Measurements from ENCODE around the gene GJB4.

Gene GJB4

GRCh38 chr1:34778381-34778780 lies 18.8 kb downstream of the GJB4 start:
- TF ChIP-seq, protein P1, sequence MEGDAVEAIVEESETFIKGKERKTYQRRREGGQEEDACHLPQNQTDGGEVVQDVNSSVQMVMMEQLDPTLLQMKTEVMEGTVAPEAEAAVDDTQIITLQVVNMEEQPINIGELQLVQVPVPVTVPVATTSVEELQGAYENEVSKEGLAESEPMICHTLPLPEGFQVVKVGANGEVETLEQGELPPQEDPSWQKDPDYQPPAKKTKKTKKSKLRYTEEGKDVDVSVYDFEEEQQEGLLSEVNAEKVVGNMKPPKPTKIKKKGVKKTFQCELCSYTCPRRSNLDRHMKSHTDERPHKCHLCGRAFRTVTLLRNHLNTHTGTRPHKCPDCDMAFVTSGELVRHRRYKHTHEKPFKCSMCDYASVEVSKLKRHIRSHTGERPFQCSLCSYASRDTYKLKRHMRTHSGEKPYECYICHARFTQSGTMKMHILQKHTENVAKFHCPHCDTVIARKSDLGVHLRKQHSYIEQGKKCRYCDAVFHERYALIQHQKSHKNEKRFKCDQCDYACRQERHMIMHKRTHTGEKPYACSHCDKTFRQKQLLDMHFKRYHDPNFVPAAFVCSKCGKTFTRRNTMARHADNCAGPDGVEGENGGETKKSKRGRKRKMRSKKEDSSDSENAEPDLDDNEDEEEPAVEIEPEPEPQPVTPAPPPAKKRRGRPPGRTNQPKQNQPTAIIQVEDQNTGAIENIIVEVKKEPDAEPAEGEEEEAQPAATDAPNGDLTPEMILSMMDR (IDR thresholded peaks at IDR 0.05; ENCODE audit: low read depth, low read length, poor library complexity, severe bottlenecking): no peak
- H4K20me1 ChIP-seq (ENCODE audit: control insufficient read depth, insufficient read depth, low read depth, low read length): no peaks in the 10 kb centered on the region
- H3F3A ChIP-seq (ENCODE audit: control insufficient read depth, insufficient read depth): no peaks in the 10 kb centered on the region
- no peaks in the 10 kb centered on the region for H3K9me2 ChIP-seq (replicated peaks; ENCODE audit: control insufficient read depth, low read length)
- no peak overlapping the region for H3K4me2 ChIP-seq (ENCODE audit: low read length)
- no peak overlapping the region for H3K4me3 ChIP-seq (ENCODE audit: low read length)
- peaks cover 2% of the 10 kb centered on the region; the same call in 1 of the 2 replicates for H3K27me3 ChIP-seq (ENCODE audit: control insufficient read depth, low read length)
- no peaks in the 10 kb centered on the region for H3K9me3 ChIP-seq (ENCODE audit: control insufficient read depth, insufficient read depth, low read length)
- H3K27ac ChIP-seq (ENCODE audit: low read depth, low read length): no peak overlapping the region
- no peaks in the 10 kb centered on the region for H3K79me2 ChIP-seq (ENCODE audit: control insufficient read depth, low read length)
- H3K4me1 ChIP-seq (ENCODE audit: control insufficient read depth, low read length): no peaks in the 10 kb centered on the region
- H3K36me3 ChIP-seq (ENCODE audit: control insufficient read depth, low read length): no peaks in the 10 kb centered on the region

GRCh38 chr1:34779005-34779404 lies 19.5 kb downstream of the GJB4 start:
- Histone ChIP-seq H3K79me2 (ENCODE audit: control insufficient read depth, low read length) (no peaks in the 10 kb centered on the region), H3K27ac (ENCODE audit: low read depth, low read length) (no peak overlapping the region), H3K4me1 (ENCODE audit: control insufficient read depth, low read length) (no peaks in the 10 kb centered on the region), H3K36me3 (ENCODE audit: control insufficient read depth, low read length) (no peaks in the 10 kb centered on the region), H3K9me3 (ENCODE audit: control insufficient read depth, insufficient read depth, low read length) (no peaks in the 10 kb centered on the region), H3K4me2 (ENCODE audit: low read length) (no peak overlapping the region), H3K27me3 (ENCODE audit: control insufficient read depth, low read length) (peaks cover 2% of the 10 kb centered on the region; the same call in 1 of the 2 replicates), H3K4me3 (ENCODE audit: low read length) (no peak overlapping the region), H4K20me1 (ENCODE audit: control insufficient read depth, insufficient read depth, low read depth, low read length) (no peaks in the 10 kb centered on the region), H3K9me2 (replicated peaks; ENCODE audit: control insufficient read depth, low read length) (no peaks in the 10 kb centered on the region), H3F3A (ENCODE audit: control insufficient read depth, insufficient read depth) (no peaks in the 10 kb centered on the region)
- TF ChIP-seq, protein P1 (IDR thresholded peaks at IDR 0.05; ENCODE audit: low read depth, low read length, poor library complexity, severe bottlenecking): no peak
- TF ChIP-seq EZH2phosphoT487 (IDR thresholded peaks at IDR 0.05; ENCODE audit: borderline replicate concordance, low read length): no peak

GRCh38 chr1:34779526-34779925 lies 20.0 kb downstream of the GJB4 start:
- H3K79me2 ChIP-seq (ENCODE audit: control insufficient read depth, low read length): no peaks in the 10 kb centered on the region
- no peaks in the 10 kb centered on the region for H3K9me3 ChIP-seq (ENCODE audit: control insufficient read depth, insufficient read depth, low read length)
- no peaks in the 10 kb centered on the region for H3K9me2 ChIP-seq (replicated peaks; ENCODE audit: control insufficient read depth, low read length)
- no peaks in the 10 kb centered on the region for H3K4me1 ChIP-seq (ENCODE audit: control insufficient read depth, low read length)
- H3K4me2 ChIP-seq (ENCODE audit: low read length): no peak overlapping the region
- no peaks in the 10 kb centered on the region for H3F3A ChIP-seq (ENCODE audit: control insufficient read depth, insufficient read depth)
- H3K27me3 ChIP-seq (ENCODE audit: control insufficient read depth, low read length): peaks cover 2% of the 10 kb centered on the region; the same call in 1 of the 2 replicates
- no peak for TF ChIP-seq EZH2phosphoT487 (IDR thresholded peaks at IDR 0.05; ENCODE audit: borderline replicate concordance, low read length)
- TF ChIP-seq, protein P1 (IDR thresholded peaks at IDR 0.05; ENCODE audit: low read depth, low read length, poor library complexity, severe bottlenecking): no peak
- no peaks in the 10 kb centered on the region for H3K36me3 ChIP-seq (ENCODE audit: control insufficient read depth, low read length)
- H4K20me1 ChIP-seq (ENCODE audit: control insufficient read depth, insufficient read depth, low read depth, low read length): no peaks in the 10 kb centered on the region
- H3K4me3 ChIP-seq (ENCODE audit: low read length): no peak overlapping the region
- H3K27ac ChIP-seq (ENCODE audit: low read depth, low read length): no peak overlapping the region

- Histone ChIP-seq H3K27ac (ENCODE audit: low read depth, low read length) (no peak overlapping the region), H3K4me3 (ENCODE audit: low read length) (no peak overlapping the region), H4K20me1 (ENCODE audit: control insufficient read depth, insufficient read depth, low read depth, low read length) (no peaks in the 10 kb centered on the region), H3K4me2 (ENCODE audit: low read length) (no peak overlapping the region), H3K79me2 (ENCODE audit: control insufficient read depth, low read length) (no peaks in the 10 kb centered on the region), H3K9me2 (replicated peaks; ENCODE audit: control insufficient read depth, low read length) (no peaks in the 10 kb centered on the region), H3K4me1 (ENCODE audit: control insufficient read depth, low read length) (no peaks in the 10 kb centered on the region), H3K27me3 (ENCODE audit: control insufficient read depth, low read length) (peaks cover 2% of the 10 kb centered on the region; the same call in 1 of the 2 replicates), H3K36me3 (ENCODE audit: control insufficient read depth, low read length) (no peaks in the 10 kb centered on the region), H3K9me3 (ENCODE audit: control insufficient read depth, insufficient read depth, low read length) (no peaks in the 10 kb centered on the region), H3F3A (ENCODE audit: control insufficient read depth, insufficient read depth) (no peaks in the 10 kb centered on the region)
- TF ChIP-seq, protein P1 (IDR thresholded peaks at IDR 0.05; ENCODE audit: low read depth, low read length, poor library complexity, severe bottlenecking): no peak
- TF ChIP-seq EZH2phosphoT487 (IDR thresholded peaks at IDR 0.05; ENCODE audit: borderline replicate concordance, low read length): no peak
Observed at GRCh38 chr1:34779962-34780361, 20.4 kb downstream of the GJB4 start.
